ENCODE results near the gene ATXN7L1.
A peak's percentile ranks its signal among the peaks of the same experiment; 100 is the strongest.

ATXN7L1 gene

DNA sequence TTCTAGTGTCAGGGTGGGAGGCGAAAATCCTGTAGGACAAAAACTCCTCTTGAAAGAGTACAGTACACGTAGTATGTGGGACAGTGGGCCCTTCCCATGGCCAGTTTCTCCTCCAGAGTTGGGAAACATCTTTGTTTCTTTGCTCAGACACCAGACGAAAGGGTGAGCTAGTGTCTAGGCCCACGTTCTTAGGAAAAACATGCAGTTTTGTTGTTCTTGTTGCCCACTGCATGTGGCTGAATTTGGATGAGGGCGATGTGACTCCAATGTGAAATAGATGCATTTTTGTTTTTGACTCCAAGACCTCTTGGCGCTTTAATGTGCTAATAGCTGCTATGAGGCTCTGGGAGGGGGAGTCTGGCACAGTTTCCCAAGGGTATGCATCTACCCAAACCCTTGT, 100.8 kb downstream of the ATXN7L1 start:
- DNase-seq = no peak

- DNase-seq = no peak
These were observed 103.4 kb downstream of the ATXN7L1 start for GRCh38 chr7:105773030-105773460.

- no peak for DNase-seq
These were observed 106.3 kb downstream of the ATXN7L1 start for GRCh38 chr7:105769901-105770628.

DNA sequence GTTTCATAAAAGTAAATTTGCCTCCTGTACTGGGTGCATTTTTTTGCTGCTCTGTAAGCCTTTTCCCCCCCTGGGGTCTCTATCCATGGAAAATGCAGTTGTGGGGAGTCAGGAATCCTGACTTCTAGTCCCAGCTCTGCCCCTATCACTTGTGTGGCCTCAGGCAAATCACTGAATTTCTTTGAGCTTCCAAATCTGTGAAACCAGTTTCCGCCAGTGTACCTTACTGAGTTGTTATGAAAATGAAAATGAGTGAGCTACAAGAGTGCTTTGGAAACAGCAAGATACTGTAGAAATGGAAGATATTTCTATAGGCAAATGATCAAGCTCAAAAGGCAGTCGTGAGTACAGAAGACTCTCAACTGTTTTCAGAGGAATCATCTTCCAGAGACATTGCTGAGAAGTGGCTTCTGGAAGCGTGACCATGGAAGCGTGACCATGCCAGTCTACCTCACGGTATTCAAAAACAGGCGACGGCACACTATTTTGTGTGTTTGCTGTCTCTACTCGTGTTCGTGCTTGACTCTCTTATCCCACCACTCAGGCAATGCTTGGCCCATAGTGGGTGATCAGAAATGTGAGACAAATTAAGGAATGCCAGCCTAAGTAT, 107.4 kb downstream of the ATXN7L1 start:
- no peak for DNase-seq

- no peak for DNase-seq
These were observed 108.3 kb downstream of the ATXN7L1 start for GRCh38 chr7:105768117-105768516.

- no peak for DNase-seq
These were observed 109.9 kb downstream of the ATXN7L1 start for GRCh38 chr7:105766421-105767073.

GRCh38 chr7:105765846-105766245, 110.6 kb downstream of the ATXN7L1 start:
- no peak for DNase-seq

GRCh38 chr7:105764506-105764905, 111.9 kb downstream of the ATXN7L1 start:
- no peak for DNase-seq

DNA sequence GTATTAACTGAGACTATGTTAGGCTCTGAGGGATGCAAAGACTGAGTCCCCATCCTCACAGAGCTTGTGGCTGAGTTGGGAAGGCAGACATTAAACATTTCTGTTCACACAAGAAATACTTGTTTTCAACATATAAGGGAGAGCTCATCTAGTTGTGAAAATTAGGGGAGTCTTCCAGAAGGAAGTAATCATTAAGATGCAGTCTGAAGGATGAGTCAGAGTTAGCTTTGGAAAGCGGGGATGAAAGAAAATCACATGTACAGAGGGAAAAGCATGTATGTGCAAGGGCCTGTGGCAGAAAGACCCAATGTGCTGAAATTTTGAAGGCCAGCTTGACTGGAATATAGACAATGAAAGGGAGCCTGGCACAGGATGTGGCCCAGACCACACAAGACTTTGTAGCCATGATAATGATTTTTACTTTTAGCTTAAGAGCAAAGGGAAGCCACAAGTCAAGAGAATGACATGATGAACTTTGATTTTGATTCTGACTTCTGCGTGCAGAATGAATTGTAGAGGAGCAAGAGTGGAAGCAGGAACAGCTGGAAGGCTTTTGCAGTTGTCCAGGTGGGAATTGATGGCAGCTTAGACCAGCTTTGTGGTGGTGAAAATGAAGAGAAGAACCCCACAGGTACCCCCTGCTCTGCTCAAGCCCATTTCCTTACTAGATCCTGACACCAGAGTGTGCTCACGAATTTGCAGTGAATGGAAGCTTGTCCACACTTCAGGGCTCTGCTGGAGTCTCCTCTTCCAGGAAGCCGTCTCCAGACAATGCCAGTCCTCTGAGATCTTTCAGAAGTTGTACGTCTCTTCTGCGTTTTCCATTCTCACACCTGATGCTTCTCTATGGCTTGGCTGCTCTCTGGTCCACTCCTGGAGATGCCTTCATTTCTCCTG, 115.6 kb downstream of the ATXN7L1 start:
- no peak for DNase-seq

GRCh38 chr7:105759670-105760550, 116.5 kb downstream of the ATXN7L1 start:
- DNase-seq = peak; percentile 18

GRCh38 chr7:105756367-105756766, 120.0 kb downstream of the ATXN7L1 start:
- DNase-seq = no peak

DNA sequence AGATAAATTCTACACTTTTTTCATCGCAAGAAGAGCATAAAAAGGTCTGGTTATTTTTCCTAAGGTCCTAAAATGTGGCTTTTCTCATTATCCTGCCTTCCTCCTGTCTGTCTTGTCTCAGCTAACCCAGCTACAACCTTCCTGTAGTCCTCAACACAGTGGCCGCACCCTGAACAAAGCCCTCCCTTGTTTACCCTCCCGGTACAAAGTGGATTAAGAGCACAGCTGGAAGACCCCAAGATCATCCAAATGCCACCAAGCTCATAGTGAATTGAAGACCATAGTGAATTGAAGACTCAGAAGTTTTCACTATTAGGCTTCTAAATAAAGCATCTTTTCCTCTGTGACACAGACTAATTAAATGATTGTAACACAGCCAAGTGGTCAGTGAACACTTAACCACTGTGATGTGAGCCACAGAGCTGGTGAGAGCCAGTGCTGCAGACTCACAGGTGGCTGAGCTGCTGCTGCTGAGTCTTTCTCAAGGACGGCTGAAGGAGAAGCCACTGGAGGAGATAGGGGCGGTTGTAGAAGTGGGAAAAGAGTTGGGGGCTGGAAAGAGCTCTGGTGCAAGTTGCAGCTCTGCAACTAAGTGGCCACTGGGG, 123.6 kb downstream of the ATXN7L1 start:
- DNase-seq = no peak

DNA sequence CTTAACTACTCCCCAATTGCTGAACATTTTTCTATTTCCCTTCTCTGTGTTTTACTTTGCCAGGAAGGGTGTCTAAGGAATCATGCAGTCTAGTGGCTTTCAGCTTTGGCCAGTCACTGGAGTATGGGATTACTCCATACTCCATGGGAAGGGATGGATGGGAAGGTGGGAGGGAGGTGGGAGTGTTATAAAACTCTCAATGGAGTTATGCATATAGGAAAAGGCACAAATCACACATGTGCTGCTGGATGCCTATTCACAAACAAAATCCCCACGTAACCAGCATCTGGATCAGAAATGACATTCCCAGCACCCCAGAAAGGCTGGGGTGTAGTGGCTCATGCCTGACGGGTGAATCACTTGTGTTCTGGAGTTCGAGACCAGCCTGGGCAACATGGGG, 125.3 kb downstream of the ATXN7L1 start:
- DNase-seq = no peak

GRCh38 chr7:105748701-105749100, 127.7 kb downstream of the ATXN7L1 start:
- DNase-seq = no peak

DNA sequence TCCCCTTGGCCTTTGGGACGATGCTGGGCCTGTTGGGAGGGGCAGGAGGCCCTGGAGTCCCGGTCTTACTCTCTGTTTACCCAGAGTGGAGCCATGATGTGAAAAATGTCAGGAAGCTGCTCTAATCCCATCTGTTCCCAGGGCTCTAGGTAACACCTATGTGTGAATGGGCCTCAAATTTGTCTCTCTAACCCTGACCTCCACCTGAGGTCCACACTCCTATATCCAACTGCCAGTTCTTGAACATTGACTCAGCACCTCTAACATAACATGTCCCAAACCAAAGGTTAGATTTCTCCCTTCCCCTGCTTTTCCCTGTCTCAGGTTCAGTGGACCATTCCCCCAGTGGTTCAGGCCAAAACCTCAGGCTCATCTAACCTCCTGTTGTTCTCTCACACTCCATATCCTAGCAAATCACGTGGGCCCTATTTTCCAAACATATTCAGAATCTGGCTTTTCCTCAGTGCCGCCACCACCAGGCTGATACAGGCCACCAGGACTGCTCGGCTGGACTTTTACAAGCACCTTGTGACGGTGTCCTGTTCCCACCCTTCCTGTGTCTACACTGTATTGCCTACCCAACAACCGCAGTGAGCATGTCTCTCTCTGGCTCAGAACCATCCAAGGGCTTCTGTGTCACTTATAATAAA, 130.6 kb downstream of the ATXN7L1 start:
- no peak for DNase-seq

DNA sequence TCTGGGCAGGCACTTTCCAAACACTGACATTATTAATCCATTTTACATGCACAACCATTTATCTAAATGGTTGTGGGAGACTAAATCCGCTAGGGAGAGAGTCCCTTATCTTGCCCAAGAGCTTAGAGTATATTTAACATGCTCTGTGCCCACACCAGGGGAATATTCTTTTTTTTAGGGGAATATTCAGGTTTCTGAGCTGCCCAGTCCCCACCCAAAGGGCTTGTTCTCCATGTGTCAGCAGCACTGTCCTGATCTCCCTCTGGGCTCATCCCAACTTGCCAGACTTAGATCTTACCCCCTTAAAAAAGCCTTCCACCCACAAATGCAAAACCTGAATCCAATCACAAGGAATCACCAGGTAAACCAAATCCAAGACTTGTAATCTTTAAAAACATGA, 132.1 kb downstream of the ATXN7L1 start:
- no peak for DNase-seq

GRCh38 chr7:105743351-105744090, 132.9 kb downstream of the ATXN7L1 start:
- no peak for DNase-seq

DNA sequence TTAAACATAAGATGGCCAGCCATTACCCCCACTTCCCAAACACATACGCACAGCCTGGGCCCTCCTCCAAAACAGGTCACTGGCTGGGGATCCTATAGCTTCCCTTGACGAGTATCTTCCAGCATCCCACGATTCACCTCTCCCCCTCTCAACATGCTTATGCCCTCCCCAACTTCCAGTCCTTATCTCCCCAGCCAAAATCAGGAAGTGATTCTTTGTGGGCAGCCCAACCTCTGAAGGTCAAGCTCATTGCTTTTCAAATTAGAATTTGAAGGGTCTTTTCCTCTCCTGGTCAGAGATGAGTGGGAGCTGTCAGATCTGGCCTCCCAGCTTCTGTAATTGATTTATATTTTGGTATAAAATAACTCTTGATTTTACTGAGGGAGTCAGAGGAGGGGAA, 133.6 kb downstream of the ATXN7L1 start:
- peak; percentile 21 for DNase-seq

GRCh38 chr7:105741982-105742381, 134.4 kb downstream of the ATXN7L1 start:
- DNase-seq = no peak

- DNase-seq = no peak
These were observed 138.3 kb downstream of the ATXN7L1 start for GRCh38 chr7:105738133-105738532.

Data from OCI-M1 (cell line).